ENCODE measurements around the gene GARIN5A. TPM values are rescaled to one million over a fixed set of nuclear protein-coding genes. Genes with fewer than 3 reads are reported as not detected.
"Not testable (repeated sequence)": the region's sequence is repeated elsewhere in the genome, so short reads cannot be mapped to it uniquely, and the experiment has no call there.

GARIN5A gene
- total RNA-seq, 1 donor = 0.36 TPM

DNA sequence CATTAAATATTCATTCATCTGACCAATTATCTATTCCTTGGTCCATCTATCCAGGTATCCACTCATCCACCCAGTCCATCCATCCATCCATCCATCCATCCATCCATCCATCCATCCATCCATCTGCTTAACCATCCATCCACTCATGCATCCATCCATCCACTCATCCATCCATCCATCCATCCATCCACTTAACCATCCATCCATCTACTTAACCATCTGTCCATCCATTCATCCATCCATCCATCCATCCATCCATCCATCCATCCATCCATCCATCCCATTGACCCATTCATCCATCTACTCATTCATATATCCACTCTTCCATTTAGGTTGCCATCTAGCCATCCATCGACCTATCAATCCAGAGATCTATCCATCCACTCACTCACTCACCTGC, 32.6 kb downstream of the GARIN5A start:
- no peaks in the 10 kb centered on the region for H3K4me1 ChIP-seq (ENCODE audit: insufficient read depth, low read length)
- no peak overlapping the region for H3K27ac ChIP-seq (ENCODE audit: low read depth, low read length)
- H3K36me3 ChIP-seq (ENCODE audit: insufficient read depth, low read length) = no peaks in the 10 kb centered on the region
- H3K27me3 ChIP-seq (ENCODE audit: insufficient read depth, low read length) = no peaks in the 10 kb centered on the region
- H2AFZ ChIP-seq (ENCODE audit: low read length) = no peak overlapping the region
- H3K4me3 ChIP-seq (ENCODE audit: insufficient read depth, low read length) = no peak overlapping the region
- no peaks in the 10 kb centered on the region for H4K20me1 ChIP-seq (ENCODE audit: insufficient read depth, low read length)
- H3K9me3 ChIP-seq (ENCODE audit: low read depth, low read length) = no peaks in the 10 kb centered on the region
- no peak overlapping the region for H3K4me2 ChIP-seq (ENCODE audit: insufficient read depth, low read length)
- no peak for TF ChIP-seq CTCF (IDR thresholded peaks at IDR 0.05; ENCODE audit: extremely low read depth, low read depth, low read length)
- DNase-seq (ENCODE audit: insufficient read length, low spot score, missing footprints) = no peak
- no peaks in the 10 kb centered on the region for H3K79me2 ChIP-seq (ENCODE audit: insufficient read depth, low read length)

DNA sequence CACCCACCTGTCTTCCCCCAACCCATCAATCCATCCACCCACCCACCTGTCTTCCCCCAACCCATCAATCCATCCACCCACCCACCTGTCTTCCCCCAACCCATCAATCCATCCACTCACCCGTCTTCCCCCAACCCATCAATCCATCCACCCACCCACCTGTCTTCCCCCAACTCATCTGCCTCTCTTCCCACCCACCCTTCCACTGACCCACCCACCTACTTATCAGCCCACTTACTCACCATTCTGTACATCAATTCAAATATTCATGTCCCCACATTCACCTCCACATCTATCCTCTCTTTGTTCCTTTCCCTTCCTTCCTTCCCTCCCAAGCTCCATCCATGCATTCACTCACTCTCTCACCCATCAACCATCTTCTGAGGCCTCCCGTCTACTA, 37.5 kb downstream of the GARIN5A start:
- DNase-seq (ENCODE audit: insufficient read length, low spot score, missing footprints); H3K79me2 ChIP-seq (ENCODE audit: insufficient read depth, low read length); H3K27me3 ChIP-seq (ENCODE audit: insufficient read depth, low read length); H3K4me2 ChIP-seq (ENCODE audit: insufficient read depth, low read length); H3K36me3 ChIP-seq (ENCODE audit: insufficient read depth, low read length); H3K27ac ChIP-seq (ENCODE audit: low read depth, low read length); H4K20me1 ChIP-seq (ENCODE audit: insufficient read depth, low read length); H3K4me3 ChIP-seq (ENCODE audit: insufficient read depth, low read length); H2AFZ ChIP-seq (ENCODE audit: low read length); H3K4me1 ChIP-seq (ENCODE audit: insufficient read depth, low read length); H3K9me3 ChIP-seq (ENCODE audit: low read depth, low read length): not testable (repeated sequence)

DNA sequence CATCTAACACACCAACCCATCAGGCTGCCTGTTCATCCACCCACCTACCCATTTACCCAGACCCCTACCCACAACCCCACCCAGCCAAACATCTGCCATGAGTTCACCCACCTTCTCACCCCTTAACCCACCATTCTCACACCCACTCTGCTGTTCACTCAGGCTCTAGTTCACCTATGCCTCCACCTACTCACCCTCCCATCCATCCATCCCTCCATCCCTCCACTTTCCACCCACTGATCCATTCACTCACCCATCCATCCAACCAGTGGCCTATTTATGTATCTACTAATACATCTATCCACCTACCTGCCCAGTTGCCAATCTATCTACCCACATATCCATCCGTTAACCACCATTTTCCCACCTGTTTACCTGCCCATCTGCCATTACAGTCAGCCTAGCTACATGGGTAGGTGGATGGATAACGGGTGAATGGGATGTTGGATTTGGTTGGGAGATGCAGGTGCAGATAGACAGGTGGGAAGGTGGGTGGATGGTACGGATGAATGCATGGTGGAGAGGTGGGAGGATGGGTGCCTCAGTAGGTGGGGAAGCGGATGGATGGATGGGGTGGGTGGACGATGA, 38.7 kb downstream of the GARIN5A start:
- no peaks in the 10 kb centered on the region for H3K9me3 ChIP-seq (ENCODE audit: low read depth, low read length)
- peaks cover 3% of the 10 kb centered on the region for H3K27me3 ChIP-seq (ENCODE audit: insufficient read depth, low read length)
- no peak overlapping the region for H3K4me3 ChIP-seq (ENCODE audit: insufficient read depth, low read length)
- DNase-seq (ENCODE audit: insufficient read length, low spot score, missing footprints) = no peak
- H3K79me2 ChIP-seq (ENCODE audit: insufficient read depth, low read length) = no peaks in the 10 kb centered on the region
- no peaks in the 10 kb centered on the region for H3K36me3 ChIP-seq (ENCODE audit: insufficient read depth, low read length)
- H3K27ac ChIP-seq (ENCODE audit: low read depth, low read length) = no peak overlapping the region
- H2AFZ ChIP-seq (ENCODE audit: low read length) = no peak overlapping the region
- no peak overlapping the region for H3K4me2 ChIP-seq (ENCODE audit: insufficient read depth, low read length)
- H3K4me1 ChIP-seq (ENCODE audit: insufficient read depth, low read length) = no peaks in the 10 kb centered on the region
- H4K20me1 ChIP-seq (ENCODE audit: insufficient read depth, low read length) = no peaks in the 10 kb centered on the region
- TF ChIP-seq CTCF (IDR thresholded peaks at IDR 0.05; ENCODE audit: extremely low read depth, low read depth, low read length) = no peak

GRCh38 chr19:50435627-50436026, 41.0 kb downstream of the GARIN5A start:
- peak; percentile 65 for DNase-seq (ENCODE audit: insufficient read length, low spot score, missing footprints)
- no peak overlapping the region for H2AFZ ChIP-seq (ENCODE audit: low read length)
- H3K36me3 ChIP-seq (ENCODE audit: insufficient read depth, low read length) = no peaks in the 10 kb centered on the region
- peaks cover 5% of the 10 kb centered on the region for H3K4me1 ChIP-seq (ENCODE audit: insufficient read depth, low read length)
- H3K4me3 ChIP-seq (ENCODE audit: insufficient read depth, low read length) = no peak overlapping the region
- peaks cover 13% of the 10 kb centered on the region for H3K27me3 ChIP-seq (ENCODE audit: insufficient read depth, low read length)
- no peak overlapping the region for H3K27ac ChIP-seq (ENCODE audit: low read depth, low read length)
- H3K4me2 ChIP-seq (ENCODE audit: insufficient read depth, low read length) = no peak overlapping the region
- TF ChIP-seq CTCF (IDR thresholded peaks at IDR 0.05; ENCODE audit: extremely low read depth, low read depth, low read length) = no peak
- H3K79me2 ChIP-seq (ENCODE audit: insufficient read depth, low read length) = no peaks in the 10 kb centered on the region
- no peaks in the 10 kb centered on the region for H3K9me3 ChIP-seq (ENCODE audit: low read depth, low read length)
- H4K20me1 ChIP-seq (ENCODE audit: insufficient read depth, low read length) = no peaks in the 10 kb centered on the region
